HCT116 (cell line): ENCODE measurements around the gene HHATL. TPM values are rescaled to one million over a fixed set of nuclear protein-coding genes. Genes with fewer than 3 reads are reported as not detected.

Source experiments
- ATAC-seq: fragments of 200-7000 bp; cut with Tn5 transposase; 2 replicates; pipeline ENCODE4 v1.9.1; 2020; ENCODE audit warnings: mild to moderate bottlenecking, moderate library complexity
- BruUV-seq: library from RNA; stranded (reverse); fragments of 400-500 nt; replicated peaks from 2 replicates; lab custom pipeline; 2021; lab: Mats Ljungman, UMichigan
- CTCF ChIA-PET: fragments of 300-600 bp; sonication (Branson Sonifier 250); formaldehyde crosslinking; loops from one replicate; lab custom pipeline; 2021; ENCODE audit warnings: antibody characterized with exemption; lab: Charles Lee
- POLR2A ChIA-PET: fragments of 300-600, 350-600 bp; sonication (Branson Sonifier 250); formaldehyde crosslinking; loops from one replicate; lab custom pipeline; 2021; ENCODE audit warnings: antibody characterized with exemption; lab: Charles Lee
- RAD21 ChIA-PET, 2 experiments: fragments of 300-600 bp; sonication (Branson Sonifier 250); formaldehyde crosslinking; loops; one replicate each; lab custom pipeline; 2023; ENCODE audit warnings: low total read pairs in 2 of 2; ENCODE audit not compliant: uncharacterized antibody in 2 of 2, unreplicated experiment in 2 of 2, low non-redundant PET in 1 of 2; lab: Charles Lee
- DNase-seq: peaks from one replicate; pipeline ENCODE4 v3.0.0-alpha.2; 2010; ENCODE audit warnings: low read depth, low spot score
- H2AFZ ChIP-seq: fragments of 200-600 bp; shearing (Covaris generic), sonication (generic); 2 replicates; pipeline ENCODE4 v1.6.1; 2017; ENCODE audit warnings: low read depth, mixed run types, mixed read lengths, antibody characterized with exemption, low read length; ENCODE audit not compliant: poor library complexity, severe bottlenecking
- H3K27ac ChIP-seq: 2 replicates; pipeline ENCODE4 v1.5.1; 2012; ENCODE audit warnings: low read depth, low read length
- H3K27me3 ChIP-seq: fragments of 200-600 bp; sonication (generic); 2 replicates; pipeline ENCODE4 v1.6.1; 2016; ENCODE audit warnings: mixed run types, low read length, mixed read lengths; ENCODE audit not compliant: insufficient read depth
- H3K36me3 ChIP-seq, 2 experiments: fragments of 200-500 bp in 1 of 2; fragments of 200-600 bp in 1 of 2; sonication (Bioruptor generic) in 1 of 2; sonication (generic) in 1 of 2; 2 replicates each; pipeline versions ENCODE4 v1.5.1 to v1.6.1; 2014 to 2016; ENCODE audit warnings: low read length in 2 of 2, inconsistent platforms in 1 of 2, mixed read lengths in 1 of 2, mixed run types in 1 of 2; ENCODE audit not compliant: insufficient read depth in 2 of 2, control insufficient read depth in 1 of 2
- H3K4me1 ChIP-seq, 2 experiments: fragments of 200-600 bp in 1 of 2; sonication (generic) in 1 of 2; 2 replicates each; pipeline versions ENCODE4 v1.5.1 to v1.6.1; 2012 to 2017; ENCODE audit warnings: low read length in 2 of 2, inconsistent platforms in 1 of 2, mild to moderate bottlenecking in 1 of 2, mixed read lengths in 1 of 2, mixed run types in 1 of 2, moderate library complexity in 1 of 2; ENCODE audit not compliant: insufficient read depth in 2 of 2, control insufficient read depth in 1 of 2
- H3K4me2 ChIP-seq: fragments of 200-600 bp; sonication (generic); 2 replicates; pipeline ENCODE4 v1.6.1; 2017; ENCODE audit warnings: mixed run types, low read length, mixed read lengths
- H3K4me3 ChIP-seq, 2 experiments: fragments of 200-600 bp in 1 of 2; sonication (generic) in 1 of 2; replicated peaks in 1 of 2; 2 replicates each; pipeline ENCODE4 v1.5.1; 2011 to 2016; ENCODE audit warnings: low read length in 2 of 2, control low read depth in 1 of 2, low read depth in 1 of 2, mild to moderate bottlenecking in 1 of 2, mixed read lengths in 1 of 2, mixed run types in 1 of 2
- H3K79me2 ChIP-seq: fragments of 200-600 bp; sonication (generic); 2 replicates; pipeline ENCODE4 v1.6.1; 2017; ENCODE audit warnings: mild to moderate bottlenecking, mixed run types, low read length, moderate library complexity, mixed read lengths; ENCODE audit not compliant: insufficient read depth
- H3K9ac ChIP-seq: fragments of 200-600 bp; sonication (generic); 2 replicates; pipeline ENCODE4 v1.6.1; 2016; ENCODE audit warnings: low read length, mixed read lengths
- H3K9me2 ChIP-seq: fragments of 200-600 bp; sonication (generic), shearing (Covaris generic); 2 replicates; pipeline ENCODE4 v1.6.1; 2017; ENCODE audit warnings: mixed run types, mild to moderate bottlenecking, moderate library complexity; ENCODE audit not compliant: insufficient read depth
- H3K9me3 ChIP-seq, 2 experiments: fragments of 200-500 bp in 1 of 2; fragments of 200-600 bp in 1 of 2; sonication (Bioruptor generic) in 1 of 2; sonication (generic) in 1 of 2; 2 replicates each; pipeline ENCODE4 v1.6.1; 2014 to 2017; ENCODE audit warnings: low read length in 2 of 2, mixed read lengths in 2 of 2, inconsistent platforms in 1 of 2, low read depth in 1 of 2, mild to moderate bottlenecking in 1 of 2, mixed run types in 1 of 2, moderate library complexity in 1 of 2; ENCODE audit not compliant: control insufficient read depth in 1 of 2, insufficient read depth in 1 of 2
- H4K20me1 ChIP-seq: fragments of 200-600 bp; sonication (generic), shearing (Covaris generic); 2 replicates; pipeline ENCODE4 v1.6.1; 2017; ENCODE audit warnings: mixed run types, mild to moderate bottlenecking, moderate library complexity; ENCODE audit not compliant: insufficient read depth
- CTCF ChIP-seq, 3 experiments: fragments of 200-600 bp in 1 of 3; sonication (generic) in 1 of 3; IDR thresholded peaks in 2 of 3; conservative IDR thresholded peaks in 1 of 3; 2 replicates each; pipeline ENCODE4 v1.5.1; 2012 to 2017; ENCODE audit warnings: low read depth in 2 of 3, low read length in 2 of 3, antibody characterized with exemption in 1 of 3, borderline replicate concordance in 1 of 3, control low read depth in 1 of 3, mild to moderate bottlenecking in 1 of 3, mixed read lengths in 1 of 3, mixed run types in 1 of 3, moderate library complexity in 1 of 3; ENCODE audit not compliant: insufficient read depth in 1 of 3
- EZH2 ChIP-seq: fragments of 200-600 bp; sonication (generic); IDR thresholded peaks from 2 replicates; pipeline ENCODE4 v1.6.1; 2017; ENCODE audit warnings: antibody characterized with exemption, mixed run types
- EZH2phosphoT487 ChIP-seq: fragments of 200-600 bp; IDR thresholded peaks from 2 replicates; pipeline ENCODE4 v1.6.1; 2018; ENCODE audit warnings: antibody characterized with exemption, borderline replicate concordance
- JUND ChIP-seq: IDR thresholded peaks from 2 replicates; pipeline ENCODE4 v1.6.1; 2012
- MAX ChIP-seq: IDR thresholded peaks from 2 replicates; pipeline ENCODE4 v1.6.1; 2012
- POLR2AphosphoS5 ChIP-seq: IDR thresholded peaks from 2 replicates; pipeline ENCODE4 v1.6.1; 2011; ENCODE audit warnings: mild to moderate bottlenecking, low read depth, low read length, moderate library complexity
- RAD21 ChIP-seq: IDR thresholded peaks from 2 replicates; pipeline ENCODE4 v1.6.1; 2012; ENCODE audit warnings: low read depth, mild to moderate bottlenecking
- REST ChIP-seq: IDR thresholded peaks from 2 replicates; pipeline ENCODE4 v1.6.1; 2012; ENCODE audit warnings: low read depth
- SP1 ChIP-seq: IDR thresholded peaks from 2 replicates; pipeline ENCODE4 v1.6.1; 2012; ENCODE audit warnings: low read depth
- SRF ChIP-seq: IDR thresholded peaks from 2 replicates; pipeline ENCODE4 v1.6.1; 2012; ENCODE audit warnings: low read depth
- YY1 ChIP-seq: IDR thresholded peaks from 2 replicates; pipeline ENCODE4 v1.6.1; 2011; ENCODE audit warnings: low read length, low read depth, moderate library complexity, mild to moderate bottlenecking; ENCODE audit not compliant: insufficient replicate concordance; ENCODE audit errors: extremely low read depth
- ZBTB33 ChIP-seq: IDR thresholded peaks from 2 replicates; pipeline ENCODE4 v1.6.1; 2011; ENCODE audit warnings: mild to moderate bottlenecking, low read length, moderate library complexity; ENCODE audit not compliant: insufficient replicate concordance; ENCODE audit errors: extremely low read depth
- ZNF274 ChIP-seq: fragments of 200-500 bp; sonication (Bioruptor generic); IDR thresholded peaks from 2 replicates; pipeline ENCODE4 v1.6.1; 2014; ENCODE audit warnings: mild to moderate bottlenecking, low read depth, low read length, inconsistent platforms
- intact Hi-C: fragments of 100-400 bp; cut with micrococcal nuclease; formaldehyde crosslinking; loops from 2 replicates; pipeline ENCODE4 v1.10.0; 2022
- total RNA-seq: library from RNA; stranded (reverse); gene quantifications from one replicate; pipeline ENCODE4 v1.2.1, GENCODE V29; 2021; ENCODE audit not compliant: unreplicated experiment

The HHATL gene
- total RNA-seq, 1 experiment from 2014 or later = 0.52 TPM

- TF ChIP-seq REST = no peak
These were observed 31.8 kb upstream of the HHATL start (continued) for GRCh38 chr3:42734263-42734860.

- H4K20me1 ChIP-seq = no peaks in the 10 kb centered on the region
- no peak overlapping the region for H3K4me2 ChIP-seq
- no peaks in the 10 kb centered on the region for H3K4me1 ChIP-seq
- no peaks in the 10 kb centered on the region; a peak in 1 of 4 replicates for H3K9me3 ChIP-seq
- no peaks in the 10 kb centered on the region for H3K9me2 ChIP-seq
- intact Hi-C loops = no loop called here
- no peaks in the 10 kb centered on the region for H3K36me3 ChIP-seq
- CTCF ChIA-PET = interaction anchor here (0.6 kb wide), 1 partner anchor 11 kb away, joined by 3 read pairs; no protein-coding TSS in a partner anchor
- TF ChIP-seq EZH2phosphoT487 (no peak), RAD21 (no peak), EZH2 (no peak), ZNF274 (no peak), ZBTB33 (no peak), SP1 (no peak), MAX (no peak), CTCF (IDR thresholded peaks at IDR 0.05 in 2 of 3, conservative IDR thresholded peaks at IDR 0.05 in 1 of 3; ENCODE audit: borderline replicate concordance in 1 of 3, insufficient read depth in 1 of 3, low read depth in 2 of 3, low read length in 2 of 3) (no peak), POLR2AphosphoS5 (no peak), YY1 (no peak), SRF (no peak), JUND (no peak)
- H3K79me2 ChIP-seq = no peaks in the 10 kb centered on the region
- H3K27ac ChIP-seq = no peak overlapping the region
- DNase-seq = no peak
- H3K27me3 ChIP-seq = no peaks in the 10 kb centered on the region
- H2AFZ ChIP-seq = no peak overlapping the region
- H3K4me3 ChIP-seq = no peak overlapping the region
- RAD21 ChIA-PET = no interaction called here
- BruUV-seq = no TSS peak
- no peak for ATAC-seq
- no peak overlapping the region for H3K9ac ChIP-seq
- POLR2A ChIA-PET = no interaction called here
These were observed 31.1 kb upstream of the HHATL start for GRCh38 chr3:42733501-42734262.
